Esophagus muscularis mucosa (tissue), 4 donors: ENCODE measurements around the gene COQ2. TPM values are rescaled to one million over a fixed set of nuclear protein-coding genes. Genes with fewer than 3 reads are reported as not detected.

Experiments used
- DNase-seq: peaks from one replicate; pipeline ENCODE4 v3.0.0-alpha.2; 2017; ENCODE audit errors: extremely low spot score
- H3K27ac ChIP-seq, 4 donors: fragments of 200-600 bp; sonication (generic); replicated peaks in 1 of 4; 1 replicate in 3 of 4; 2 replicates in 1 of 4; pipeline ENCODE4 v1.5.1; 2016 to 2019; ENCODE audit warnings: mild to moderate bottlenecking in 1 of 4
- H3K27me3 ChIP-seq, 4 donors: fragments of 200-600 bp; sonication (generic); one replicate each; pipeline versions ENCODE4 v1.5.1 to v1.6.0; 2016 to 2019
- H3K36me3 ChIP-seq, 4 donors: fragments of 200-600 bp; sonication (generic); one replicate each; pipeline ENCODE4 v1.5.1; 2016 to 2019
- H3K4me1 ChIP-seq, 4 donors: fragments of 200-600 bp; sonication (generic); one replicate each; pipeline ENCODE4 v1.5.1; 2016 to 2019
- H3K4me3 ChIP-seq, 4 donors: fragments of 200-600 bp; sonication (generic); 1 replicate in 2 of 4; 2 replicates in 2 of 4; pipeline ENCODE4 v1.5.1; 2016 to 2019; ENCODE audit warnings: mild to moderate bottlenecking in 4 of 4, moderate library complexity in 1 of 4
- H3K9me3 ChIP-seq, 4 donors: fragments of 200-600 bp; sonication (generic); 1 replicate in 3 of 4; 2 replicates in 1 of 4; pipeline ENCODE4 v1.5.1; 2016 to 2019
- EP300 ChIP-seq: sonication (generic); formaldehyde crosslinking; IDR thresholded peaks from one replicate; pipeline ENCODE4 v1.6.1; 2017; ENCODE audit warnings: antibody characterized with exemption
- POLR2A ChIP-seq: fragments of 450-650 bp; IDR thresholded peaks from one replicate; pipeline ENCODE4 v1.6.1; 2017; ENCODE audit warnings: antibody characterized with exemption, moderate library complexity, mild to moderate bottlenecking, low read depth
- POLR2AphosphoS5 ChIP-seq, 2 donors: sonication (generic); formaldehyde crosslinking; IDR thresholded peaks; one replicate each; pipeline ENCODE4 v1.6.1; 2017; ENCODE audit warnings: antibody characterized with exemption in 2 of 2
- WGBS: methylation state at CpG from one replicate; pipeline ENCODE4 v1.1.5; 2018; 5-methylcytosine and 5-hydroxymethylcytosine counted together
- intact Hi-C: fragments of 100-400 bp; cut with DNase I; formaldehyde crosslinking; loops from one replicate; pipeline ENCODE4 v1.15.1; 2023
- total RNA-seq, 4 donors: library from RNA; depleted of rRNA; stranded (reverse); fragments of >200 nt; gene quantifications; one replicate each; pipeline versions ENCODE4 v1.1.0 to v1.2.1, GENCODE V29; 2016
- TF ChIP-seq, protein P1 (sequence below), 3 experiments: fragments of 200-600 bp in 2 of 3; fragments of 450-650 bp in 1 of 3; sonication (generic) in 2 of 3; IDR thresholded peaks; one replicate each; pipeline ENCODE4 v1.5.1; 2017 to 2019; ENCODE audit warnings: antibody characterized with exemption in 3 of 3, mild to moderate bottlenecking in 2 of 3, moderate library complexity in 1 of 3

The COQ2 gene, protein sequence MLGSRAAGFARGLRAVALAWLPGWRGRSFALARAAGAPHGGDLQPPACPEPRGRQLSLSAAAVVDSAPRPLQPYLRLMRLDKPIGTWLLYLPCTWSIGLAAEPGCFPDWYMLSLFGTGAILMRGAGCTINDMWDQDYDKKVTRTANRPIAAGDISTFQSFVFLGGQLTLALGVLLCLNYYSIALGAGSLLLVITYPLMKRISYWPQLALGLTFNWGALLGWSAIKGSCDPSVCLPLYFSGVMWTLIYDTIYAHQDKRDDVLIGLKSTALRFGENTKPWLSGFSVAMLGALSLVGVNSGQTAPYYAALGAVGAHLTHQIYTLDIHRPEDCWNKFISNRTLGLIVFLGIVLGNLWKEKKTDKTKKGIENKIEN
- total RNA-seq: 1 to 10 TPM; 4.6 to 6.5 (median 5.4) TPM

DNA sequence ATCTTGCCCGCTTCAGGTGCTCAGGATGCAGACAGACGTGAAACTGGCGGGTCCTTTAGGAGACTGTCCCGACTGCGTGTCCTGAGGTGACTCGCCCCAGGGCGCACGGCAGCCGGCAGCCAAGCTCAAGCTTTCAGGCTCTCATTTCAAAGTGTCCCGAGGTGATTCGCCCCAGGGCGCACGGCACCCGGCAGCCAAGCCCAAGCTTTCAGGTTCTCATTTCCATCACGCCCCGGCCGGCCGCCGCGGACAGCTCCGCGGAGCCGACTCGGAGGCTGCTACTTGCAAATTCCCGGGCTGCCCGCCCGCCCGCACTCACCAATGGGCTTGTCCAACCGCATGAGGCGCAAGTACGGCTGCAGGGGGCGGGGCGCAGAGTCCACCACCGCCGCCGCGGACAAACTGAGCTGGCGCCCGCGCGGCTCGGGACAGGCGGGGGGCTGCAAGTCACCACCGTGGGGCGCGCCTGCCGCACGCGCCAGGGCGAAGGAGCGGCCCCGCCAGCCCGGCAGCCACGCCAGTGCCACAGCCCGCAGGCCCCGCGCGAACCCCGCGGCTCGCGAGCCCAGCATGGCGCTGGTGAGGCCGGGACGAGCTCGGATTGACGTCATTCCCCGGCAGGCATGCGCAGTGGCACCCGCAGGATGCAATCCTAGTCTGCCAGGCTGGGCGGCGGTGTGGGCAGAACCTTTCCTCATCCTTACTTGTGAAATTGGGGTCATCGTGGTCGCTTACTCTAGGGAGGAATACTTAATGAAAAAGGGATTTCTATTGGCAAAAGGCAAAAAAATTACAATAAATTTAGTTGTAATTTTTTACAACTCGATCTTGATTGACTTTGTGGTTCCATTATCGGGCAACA, at the start of gene COQ2:
COQ2 (minus strand) TSS at position 606 of the 862 bp plus-strand sequence; CDS start at position 572, 34 bp downstream.
- no peaks in the 10 kb centered on the region for H3K9me3 ChIP-seq
- intact Hi-C loops: loop anchor here (5.0 to 10.0 kb wide), 5 partner anchors 170 to 822 kb away; partner anchors contain the start of genes HELQ, LIN54, MRPS18C and SEC31A
- no peaks in the 10 kb centered on the region for H3K27me3 ChIP-seq
- peaks cover 13 to 21% (median 15%) of the 10 kb centered on the region in 4 donors for H3K4me1 ChIP-seq
- H3K36me3 ChIP-seq: no peaks in the 10 kb centered on the region
- TF ChIP-seq POLR2AphosphoS5 (IDR thresholded peaks at IDR 0.05): peak; percentile 94
- TF ChIP-seq, protein P1, sequence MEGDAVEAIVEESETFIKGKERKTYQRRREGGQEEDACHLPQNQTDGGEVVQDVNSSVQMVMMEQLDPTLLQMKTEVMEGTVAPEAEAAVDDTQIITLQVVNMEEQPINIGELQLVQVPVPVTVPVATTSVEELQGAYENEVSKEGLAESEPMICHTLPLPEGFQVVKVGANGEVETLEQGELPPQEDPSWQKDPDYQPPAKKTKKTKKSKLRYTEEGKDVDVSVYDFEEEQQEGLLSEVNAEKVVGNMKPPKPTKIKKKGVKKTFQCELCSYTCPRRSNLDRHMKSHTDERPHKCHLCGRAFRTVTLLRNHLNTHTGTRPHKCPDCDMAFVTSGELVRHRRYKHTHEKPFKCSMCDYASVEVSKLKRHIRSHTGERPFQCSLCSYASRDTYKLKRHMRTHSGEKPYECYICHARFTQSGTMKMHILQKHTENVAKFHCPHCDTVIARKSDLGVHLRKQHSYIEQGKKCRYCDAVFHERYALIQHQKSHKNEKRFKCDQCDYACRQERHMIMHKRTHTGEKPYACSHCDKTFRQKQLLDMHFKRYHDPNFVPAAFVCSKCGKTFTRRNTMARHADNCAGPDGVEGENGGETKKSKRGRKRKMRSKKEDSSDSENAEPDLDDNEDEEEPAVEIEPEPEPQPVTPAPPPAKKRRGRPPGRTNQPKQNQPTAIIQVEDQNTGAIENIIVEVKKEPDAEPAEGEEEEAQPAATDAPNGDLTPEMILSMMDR (IDR thresholded peaks at IDR 0.05): peak; percentile 27 to 46 (median 44)
- TF ChIP-seq POLR2A: peak; percentile 23
- no peak for TF ChIP-seq EP300
- WGBS: under 1% methylated on average over 24 of the region's 76 CpGs
- peak within 1 kb of the TSS; percentile 91 to 98 (median 96) for H3K27ac ChIP-seq
- DNase-seq: peak; percentile 98
- H3K4me3 ChIP-seq: peak within 1 kb of the TSS; percentile 78 to 89 (median 86)

DNA sequence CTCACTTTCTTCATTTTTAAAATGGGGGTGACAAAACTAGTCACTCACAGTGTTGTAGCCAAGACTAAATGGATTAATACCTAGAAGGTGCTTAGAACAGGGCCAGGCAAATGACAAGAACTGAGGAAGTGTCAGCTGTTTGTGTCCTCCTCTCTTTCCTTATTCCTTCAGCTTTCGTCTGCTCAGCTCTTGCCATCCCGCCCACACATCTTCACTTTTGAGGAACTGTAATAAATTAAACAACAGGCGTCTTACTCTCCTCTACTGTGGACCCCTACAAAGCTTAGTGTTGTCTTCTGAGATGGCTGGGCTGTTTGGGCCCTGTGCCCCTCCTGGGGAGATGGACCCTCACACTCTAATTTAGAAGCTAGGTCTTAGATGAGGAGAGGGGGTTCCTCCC, 47.4 kb upstream of the COQ2 start:
- intact Hi-C loops: no loop called here
- H3K27ac ChIP-seq: no peak overlapping the region
- no peak for TF ChIP-seq POLR2A
- TF ChIP-seq, protein P1 (IDR thresholded peaks at IDR 0.05): no peak
- no peak for TF ChIP-seq POLR2AphosphoS5 (IDR thresholded peaks at IDR 0.05)
- TF ChIP-seq EP300: no peak
- WGBS: 71% methylated on average over 3 of the region's 3 CpGs
- no peaks in the 10 kb centered on the region for H3K9me3 ChIP-seq
- peaks cover 7 to 18% (median 15%) of the 10 kb centered on the region in 4 donors for H3K4me1 ChIP-seq
- H3K4me3 ChIP-seq: no peak overlapping the region
- H3K36me3 ChIP-seq: no peaks in the 10 kb centered on the region
- peaks cover 0 to 47% (median 0%) of the 10 kb centered on the region in 4 donors for H3K27me3 ChIP-seq
- DNase-seq: no peak

DNA sequence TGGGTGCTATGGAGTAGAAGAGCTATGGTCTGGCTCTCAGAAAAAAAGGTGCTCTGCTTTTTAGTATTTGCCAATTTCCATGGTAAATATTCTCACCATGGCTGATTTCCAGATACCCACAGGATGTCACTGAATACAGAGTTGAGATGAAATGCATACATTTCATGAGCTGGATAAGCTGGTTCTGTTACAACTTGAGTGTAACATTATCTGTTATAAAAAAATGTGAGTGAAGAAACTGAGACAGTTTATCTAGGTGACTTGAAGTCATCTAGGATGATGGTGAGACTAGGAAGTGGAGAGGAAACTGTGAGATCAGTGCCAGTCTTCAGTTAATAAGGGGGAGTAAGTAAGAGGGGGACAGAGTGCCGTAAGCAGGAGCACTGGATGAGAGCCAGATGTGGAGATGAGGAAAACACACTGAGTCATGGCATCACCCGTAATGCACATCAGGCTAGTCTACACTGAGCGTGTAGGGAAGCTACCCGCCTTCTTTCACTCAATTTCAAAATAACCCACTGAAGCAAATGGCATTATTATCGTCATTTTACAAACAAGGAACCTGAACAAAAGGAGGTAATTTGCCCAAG, 45.0 kb upstream of the COQ2 start:
- H3K9me3 ChIP-seq: no peaks in the 10 kb centered on the region
- no peak overlapping the region for H3K4me3 ChIP-seq
- H3K4me1 ChIP-seq: peaks cover 0 to 6% (median 4%) of the 10 kb centered on the region in 4 donors
- peaks cover 0 to 24% (median 0%) of the 10 kb centered on the region in 4 donors for H3K27me3 ChIP-seq
- TF ChIP-seq, protein P1 (IDR thresholded peaks at IDR 0.05): no peak
- no peak overlapping the region for H3K27ac ChIP-seq
- intact Hi-C loops: no loop called here
- WGBS: 61% methylated on average over 5 of the region's 5 CpGs
- DNase-seq: no peak
- no peaks in the 10 kb centered on the region for H3K36me3 ChIP-seq

DNA sequence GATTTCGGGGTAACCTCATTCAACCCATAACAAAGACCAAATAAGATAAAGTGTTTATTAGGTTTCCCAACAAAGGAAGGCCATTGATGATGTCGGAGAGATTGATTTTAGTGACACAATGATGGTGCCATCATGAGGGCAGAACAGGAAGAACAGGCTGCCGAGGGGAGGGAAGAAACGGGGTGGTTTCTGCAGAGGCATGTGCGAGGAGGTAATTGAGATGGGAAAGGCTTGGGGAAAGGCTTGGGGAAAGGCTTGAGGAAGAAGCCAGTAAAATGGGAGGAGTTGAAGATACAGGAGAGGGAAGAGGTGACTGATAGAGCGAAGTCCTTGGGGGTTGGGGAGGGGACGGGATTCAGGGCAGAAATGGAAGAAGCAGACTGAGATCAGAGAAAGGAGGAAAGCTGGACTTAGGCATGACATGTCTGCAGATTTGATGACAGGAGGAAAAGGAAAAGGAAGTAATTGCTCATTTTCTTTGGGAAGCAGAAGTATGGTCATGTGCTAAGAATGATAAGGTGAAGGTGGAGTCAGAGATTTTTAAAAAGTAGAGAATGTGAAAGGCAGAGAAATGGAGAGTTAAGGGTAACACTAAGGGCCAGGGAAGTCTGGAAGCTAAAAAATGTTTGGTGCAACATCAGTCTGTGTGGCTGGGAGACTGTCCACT, 44.1 kb upstream of the COQ2 start:
- DNase-seq: no peak
- WGBS: 45% methylated on average over 7 of the region's 7 CpGs

More for the DNA sequence above, 44.1 kb upstream of the COQ2 start:
- TF ChIP-seq POLR2A: no peak
- TF ChIP-seq POLR2AphosphoS5 (IDR thresholded peaks at IDR 0.05): no peak
- no peak for TF ChIP-seq EP300
- TF ChIP-seq, protein P1 (IDR thresholded peaks at IDR 0.05): no peak
- no peaks in the 10 kb centered on the region for H3K36me3 ChIP-seq
- H3K4me1 ChIP-seq: no peaks in the 10 kb centered on the region
- H3K9me3 ChIP-seq: no peaks in the 10 kb centered on the region
- H3K27me3 ChIP-seq: peaks cover 0 to 15% (median 0%) of the 10 kb centered on the region in 4 donors
- H3K4me3 ChIP-seq: no peak overlapping the region
- intact Hi-C loops: no loop called here
- H3K27ac ChIP-seq: no peak overlapping the region
